ENCODE measurements around the gene IGF2R.
"Not testable (repeated sequence)": the region's sequence is repeated elsewhere in the genome, so short reads cannot be mapped to it uniquely, and the experiment has no call there.

Gene IGF2R

GRCh38 chr6:159968295-159969203 lies at the start of gene IGF2R:
Gene IGF2R (plus strand): TSS chr6:159969082. CDS start chr6:159969247, 165 bp downstream.
- no peaks in the 10 kb centered on the region for H3K36me3 ChIP-seq (ENCODE audit: control insufficient read depth, low read length)
- peaks cover 44% of the 10 kb centered on the region for H3K79me2 ChIP-seq (ENCODE audit: control insufficient read depth, low read length)

GRCh38 chr6:159919800-159920199 lies 49.1 kb upstream of the IGF2R start:
- H3K27me3 ChIP-seq (ENCODE audit: control insufficient read depth, low read length) = 0 out of 2 replicates have a peak, but pooled peaks cover 6% of the 10 kb centered on the region
- no peaks in the 10 kb centered on the region for H4K20me1 ChIP-seq (ENCODE audit: control insufficient read depth, insufficient read depth, low read depth, low read length)
- H3K4me1 ChIP-seq (ENCODE audit: control insufficient read depth, low read length) = no peaks in the 10 kb centered on the region
- H3K27ac ChIP-seq (ENCODE audit: low read depth, low read length) = no peak overlapping the region
- no peak overlapping the region for H3K4me3 ChIP-seq (ENCODE audit: low read length)
- no peak overlapping the region for H3K4me2 ChIP-seq (ENCODE audit: low read length)
- no peaks in the 10 kb centered on the region for H3K79me2 ChIP-seq (ENCODE audit: control insufficient read depth, low read length)
- no peaks in the 10 kb centered on the region for H3K9me2 ChIP-seq (replicated peaks; ENCODE audit: control insufficient read depth, low read length)
- H3K36me3 ChIP-seq (ENCODE audit: control insufficient read depth, low read length) = no peaks in the 10 kb centered on the region
- H3F3A ChIP-seq (ENCODE audit: control insufficient read depth, insufficient read depth) = no peaks in the 10 kb centered on the region
- H3K9me3 ChIP-seq (ENCODE audit: control insufficient read depth, insufficient read depth, low read length) = no peaks in the 10 kb centered on the region
- TF ChIP-seq EZH2phosphoT487 (IDR thresholded peaks at IDR 0.05; ENCODE audit: borderline replicate concordance, low read length) (no peak), CTCF (IDR thresholded peaks at IDR 0.05; ENCODE audit: low read depth, low read length, poor library complexity, severe bottlenecking) (no peak)

More at GRCh38 chr6:159968295-159969203, at the start of gene IGF2R:
- Histone ChIP-seq H3K4me3 (ENCODE audit: low read length) (peak within 1 kb of the TSS; percentile 93), H3K4me2 (ENCODE audit: low read length) (peak within 1 kb of the TSS; percentile 89), H3K4me1 (ENCODE audit: control insufficient read depth, low read length) (peaks cover 17% of the 10 kb centered on the region), H3F3A (ENCODE audit: control insufficient read depth, insufficient read depth) (no peaks in the 10 kb centered on the region), H3K27me3 (ENCODE audit: control insufficient read depth, low read length) (peaks cover 6% of the 10 kb centered on the region), H3K27ac (ENCODE audit: low read depth, low read length) (peak within 1 kb of the TSS; percentile 33), H3K9me3 (ENCODE audit: control insufficient read depth, insufficient read depth, low read length) (no peaks in the 10 kb centered on the region), H4K20me1 (ENCODE audit: control insufficient read depth, insufficient read depth, low read depth, low read length) (peaks cover 4% of the 10 kb centered on the region; the same call in 1 of the 2 replicates), H3K9me2 (replicated peaks; ENCODE audit: control insufficient read depth, low read length) (no peaks in the 10 kb centered on the region)
- no peak for TF ChIP-seq CTCF (IDR thresholded peaks at IDR 0.05; ENCODE audit: low read depth, low read length, poor library complexity, severe bottlenecking)
- no peak for TF ChIP-seq EZH2phosphoT487 (IDR thresholded peaks at IDR 0.05; ENCODE audit: borderline replicate concordance, low read length)

GRCh38 chr6:159924150-159924549 lies 44.7 kb upstream of the IGF2R start:
- not testable (repeated sequence) for H3K4me1 ChIP-seq (ENCODE audit: control insufficient read depth, low read length); H3K4me2 ChIP-seq (ENCODE audit: low read length); H3K27me3 ChIP-seq (ENCODE audit: control insufficient read depth, low read length); H3K4me3 ChIP-seq (ENCODE audit: low read length); H3K79me2 ChIP-seq (ENCODE audit: control insufficient read depth, low read length); H3F3A ChIP-seq (ENCODE audit: control insufficient read depth, insufficient read depth); H3K9me3 ChIP-seq (ENCODE audit: control insufficient read depth, insufficient read depth, low read length); H3K9me2 ChIP-seq (replicated peaks; ENCODE audit: control insufficient read depth, low read length); H3K27ac ChIP-seq (ENCODE audit: low read depth, low read length); H3K36me3 ChIP-seq (ENCODE audit: control insufficient read depth, low read length); H4K20me1 ChIP-seq (ENCODE audit: control insufficient read depth, insufficient read depth, low read depth, low read length)

DNA sequence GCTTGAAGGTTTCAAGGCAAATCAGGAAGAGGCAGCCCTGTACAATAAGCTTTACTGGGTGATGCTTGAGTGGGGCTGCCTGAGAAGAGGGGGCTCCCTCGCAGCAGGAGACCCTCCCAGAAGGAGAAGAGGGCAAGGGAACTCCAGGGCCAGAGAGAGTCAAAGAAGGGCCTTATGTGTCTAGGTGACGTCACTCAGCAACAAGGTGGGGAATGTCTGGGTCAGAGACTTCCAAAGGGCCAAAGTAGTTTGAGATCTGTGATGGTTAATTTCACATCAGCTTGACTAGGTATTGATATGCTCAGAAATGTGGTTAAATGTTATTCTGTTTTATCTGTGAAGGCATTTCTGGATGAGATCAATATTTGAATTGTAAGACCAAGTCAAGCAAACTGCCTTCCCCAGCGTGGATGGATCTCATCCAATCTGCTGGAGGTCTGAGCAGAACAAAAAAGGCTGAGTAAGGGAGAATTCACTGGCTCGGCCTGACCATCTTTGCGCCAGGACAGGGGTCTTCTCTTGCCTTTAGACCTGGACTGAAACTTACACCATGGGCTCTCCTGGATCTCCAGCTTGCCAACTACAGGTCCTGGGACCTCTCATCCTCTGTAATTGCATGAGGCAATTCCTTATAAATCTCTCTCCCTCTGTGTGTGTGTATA lies 42.2 kb upstream of the IGF2R start:
- Histone ChIP-seq H3K9me3 (ENCODE audit: control insufficient read depth, insufficient read depth, low read length) (no peaks in the 10 kb centered on the region), H3F3A (ENCODE audit: control insufficient read depth, insufficient read depth) (no peaks in the 10 kb centered on the region), H3K36me3 (ENCODE audit: control insufficient read depth, low read length) (no peaks in the 10 kb centered on the region), H3K4me3 (ENCODE audit: low read length) (no peak overlapping the region), H3K4me1 (ENCODE audit: control insufficient read depth, low read length) (peaks cover 11% of the 10 kb centered on the region), H3K27ac (ENCODE audit: low read depth, low read length) (no peak overlapping the region), H3K9me2 (replicated peaks; ENCODE audit: control insufficient read depth, low read length) (no peaks in the 10 kb centered on the region), H3K4me2 (ENCODE audit: low read length) (no peak overlapping the region), H4K20me1 (ENCODE audit: control insufficient read depth, insufficient read depth, low read depth, low read length) (no peaks in the 10 kb centered on the region), H3K27me3 (ENCODE audit: control insufficient read depth, low read length) (no peaks in the 10 kb centered on the region), H3K79me2 (ENCODE audit: control insufficient read depth, low read length) (no peaks in the 10 kb centered on the region)
- TF ChIP-seq CTCF (IDR thresholded peaks at IDR 0.05; ENCODE audit: low read depth, low read length, poor library complexity, severe bottlenecking) (no peak), EZH2phosphoT487 (IDR thresholded peaks at IDR 0.05; ENCODE audit: borderline replicate concordance, low read length) (no peak)
